HG03432 (cell line): ENCODE measurements around the gene NR1I2.

ENCODE experiments used
- ATAC-seq: cut with Tn5 transposase; IDR thresholded peaks from one replicate; pipeline ENCODE4 v1.9.1; 2021; ENCODE audit warnings: mild to moderate bottlenecking, moderate library complexity; ENCODE audit not compliant: unreplicated experiment

The NR1I2 gene

DNA sequence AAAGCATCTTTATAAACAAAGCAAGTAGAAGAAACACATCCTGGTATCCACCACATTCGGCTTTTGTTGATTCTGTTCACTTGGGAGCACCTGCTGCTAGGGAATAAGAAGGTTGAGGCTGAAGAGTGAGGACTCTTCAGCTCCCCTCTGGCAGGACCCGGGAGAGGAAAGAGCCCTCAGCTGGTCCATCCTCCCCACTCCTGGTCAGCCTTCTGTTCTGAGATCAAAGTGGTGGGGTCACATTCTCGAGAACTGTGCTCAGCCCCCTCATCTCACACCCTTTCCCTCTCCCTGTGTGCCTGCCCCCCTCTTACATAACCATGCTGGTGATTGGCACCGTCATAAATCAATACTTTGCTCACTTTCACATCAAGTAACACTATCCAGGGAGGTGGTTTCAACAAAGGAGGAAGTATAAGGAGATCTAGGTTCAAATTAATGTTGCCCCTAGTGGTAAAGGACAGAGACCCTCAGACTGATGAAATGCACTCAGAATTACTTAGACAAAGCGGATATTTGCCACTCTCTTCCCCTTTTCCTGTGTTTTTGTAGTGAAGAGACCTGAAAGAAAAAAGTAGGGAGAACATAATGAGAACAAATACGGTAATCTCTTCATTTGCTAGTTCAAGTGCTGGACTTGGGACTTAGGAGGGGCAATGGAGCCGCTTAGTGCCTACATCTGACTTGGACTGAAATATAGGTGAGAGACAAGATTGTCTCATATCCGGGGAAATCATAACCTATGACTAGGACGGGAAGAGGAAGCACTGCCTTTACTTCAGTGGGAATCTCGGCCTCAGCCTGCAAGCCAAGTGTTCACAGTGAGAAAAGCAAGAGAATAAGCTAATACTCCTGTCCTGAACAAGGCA lies at the start of gene NR1I2:
Gene NR1I2 (plus strand): TSS at position 772 of the 869 bp plus-strand sequence.
- ATAC-seq: no peak

DNA sequence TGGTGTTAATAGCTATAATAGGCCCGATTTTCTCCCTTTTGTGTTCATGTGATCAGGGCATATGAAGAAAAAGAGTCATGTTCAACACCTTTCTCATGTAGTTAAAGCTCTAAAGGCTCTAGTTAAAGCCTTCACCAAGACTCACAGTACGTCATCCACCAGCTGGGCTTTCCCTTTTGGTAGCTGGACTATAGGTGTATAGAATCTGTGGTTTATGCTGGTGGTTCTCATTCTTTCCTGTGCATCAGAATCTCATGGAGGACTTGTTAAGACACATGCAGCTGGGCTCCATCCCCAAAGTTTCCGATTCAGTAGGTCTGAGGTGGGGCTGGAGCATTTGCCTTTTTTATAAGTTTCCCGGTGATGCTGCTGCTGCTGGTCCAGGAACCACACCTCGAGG lies 48.1 kb upstream of the NR1I2 start:
- ATAC-seq: no peak

DNA sequence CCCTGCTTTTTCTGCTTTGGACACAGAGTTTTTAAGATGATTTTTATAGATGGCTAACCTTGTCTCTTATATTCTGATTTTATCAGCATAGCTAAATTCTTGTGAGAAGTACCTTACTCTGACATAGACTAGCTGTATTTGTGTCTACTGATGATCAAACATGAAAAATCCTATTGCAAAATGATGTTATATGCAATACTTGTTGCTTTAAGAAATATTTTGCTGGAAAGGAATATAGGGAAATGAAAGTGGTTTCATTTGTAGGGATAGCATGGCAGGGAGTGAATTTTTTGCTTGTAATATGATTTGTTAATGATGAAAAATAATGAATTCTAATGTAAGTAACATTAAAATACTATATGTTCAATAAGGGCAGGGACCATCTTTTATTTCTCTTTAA lies 43.2 kb upstream of the NR1I2 start:
- ATAC-seq: no peak

DNA sequence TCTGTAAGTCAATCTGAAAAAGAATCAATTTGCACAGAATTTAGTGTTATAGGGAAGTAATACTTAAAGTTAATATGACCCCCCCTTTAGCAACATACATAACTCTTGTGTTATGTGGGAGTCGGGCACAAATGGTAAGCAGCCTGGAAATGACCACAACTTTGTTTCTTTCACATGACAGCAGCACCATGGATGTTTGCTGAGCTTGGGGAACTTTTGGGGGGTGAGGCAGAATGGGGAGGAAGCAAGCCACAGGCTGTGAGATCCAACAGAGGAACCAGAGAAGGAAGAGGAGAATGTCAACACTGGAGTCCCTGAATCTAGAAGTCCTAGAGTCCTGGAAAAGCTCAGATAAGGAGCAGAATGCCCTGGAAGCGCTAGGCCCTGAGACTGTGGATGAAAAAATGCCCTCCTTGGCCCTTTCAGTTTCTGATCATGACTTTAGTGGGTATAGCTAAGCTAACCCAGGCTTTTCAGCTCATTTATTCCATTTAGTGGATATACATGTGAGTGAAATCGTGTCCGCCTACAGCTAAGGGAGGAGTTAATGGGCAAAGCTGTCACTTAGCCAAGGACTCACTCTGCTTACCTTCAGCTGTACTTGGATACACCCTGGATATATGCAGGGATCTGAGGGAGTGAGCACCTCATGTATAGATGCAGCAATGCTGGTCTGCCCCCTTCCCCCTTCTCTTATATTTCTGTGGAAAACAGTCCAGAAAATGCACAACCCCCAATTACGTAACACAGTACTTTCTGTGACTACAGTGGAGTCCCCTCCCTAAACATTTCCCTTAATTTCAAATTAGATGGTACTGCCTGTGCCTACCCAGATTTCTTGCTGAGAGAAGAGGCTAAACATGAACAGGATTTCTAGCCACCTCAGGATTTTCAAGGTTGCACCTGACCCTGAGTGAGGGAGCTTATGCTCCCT lies 40.0 kb upstream of the NR1I2 start:
- ATAC-seq: no peak

DNA sequence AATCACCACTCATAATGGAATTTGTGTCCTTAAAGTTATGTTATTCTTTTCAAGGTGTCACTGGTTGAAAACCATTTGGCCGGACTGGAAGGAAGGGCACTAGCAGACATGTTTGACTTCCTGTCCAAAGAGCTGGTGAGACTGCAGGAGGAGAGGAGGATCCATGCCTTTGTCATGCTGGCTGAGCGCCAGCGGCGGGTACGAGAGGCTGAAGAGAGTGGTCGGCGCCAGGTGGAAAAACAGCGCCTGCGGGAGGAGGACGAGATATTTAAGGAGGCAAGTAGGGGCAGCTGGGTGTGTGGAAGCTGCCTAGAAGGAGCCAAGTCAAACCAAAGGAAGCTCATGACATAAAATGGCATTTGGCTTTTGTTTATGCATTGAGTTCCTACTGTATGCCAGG lies 38.0 kb upstream of the NR1I2 start:
- no peak for ATAC-seq

DNA sequence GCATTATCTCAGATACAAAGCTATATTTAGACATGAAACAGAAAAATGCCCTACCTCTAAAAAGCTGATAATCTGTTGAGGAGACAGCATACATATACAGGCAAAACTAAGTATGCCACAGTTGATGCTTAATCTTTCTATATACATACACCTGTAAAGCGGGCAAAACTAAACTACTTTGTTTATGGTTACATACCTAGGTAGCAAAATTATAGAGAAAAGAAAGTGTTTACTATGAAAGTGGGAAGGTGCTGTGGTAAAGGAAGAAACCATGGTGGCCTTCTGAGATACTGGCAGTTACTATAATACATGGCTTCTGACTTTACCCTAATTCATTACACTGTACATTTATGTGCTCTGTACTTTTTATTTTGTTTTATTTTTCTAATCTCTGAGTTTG lies 36.0 kb upstream of the NR1I2 start:
- no peak for ATAC-seq

DNA sequence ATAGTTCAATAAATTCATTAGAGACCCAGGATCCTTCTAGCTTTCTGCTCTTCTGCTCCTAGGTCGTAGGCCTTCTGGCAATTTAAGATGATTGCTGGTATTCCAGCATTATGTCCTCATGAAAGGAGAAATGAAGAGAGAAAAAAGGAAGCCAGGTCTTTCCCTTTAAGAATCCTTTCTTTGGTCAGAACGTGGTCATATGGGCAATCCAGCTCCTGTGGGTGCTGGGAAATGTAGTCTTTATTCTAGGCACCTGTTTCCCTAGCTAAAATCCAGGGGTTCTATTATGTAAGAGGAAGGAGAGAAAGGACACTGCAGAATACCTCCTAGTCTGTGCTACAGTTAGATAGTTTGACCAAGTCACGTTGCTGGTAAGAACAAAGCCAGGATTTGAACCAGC lies 35.5 kb upstream of the NR1I2 start:
- no peak for ATAC-seq

DNA sequence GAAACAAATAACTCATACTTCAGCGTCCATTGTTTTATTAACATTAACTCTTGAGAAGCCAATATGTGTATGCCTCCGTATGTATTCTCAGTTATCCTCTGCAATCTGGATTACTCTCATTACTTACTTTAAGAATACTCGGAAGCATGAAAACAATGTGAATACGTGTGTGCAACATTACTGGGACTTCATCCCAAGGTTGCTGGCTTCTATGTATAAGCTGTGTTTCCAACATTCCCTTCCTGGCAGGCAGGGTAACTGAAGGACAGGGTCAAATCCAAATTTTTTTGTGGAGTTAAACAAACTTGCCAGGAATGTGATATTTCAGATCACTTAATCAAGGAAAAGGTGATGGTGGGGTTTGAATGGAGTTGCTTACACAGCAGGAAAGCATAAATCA lies 34.5 kb upstream of the NR1I2 start:
- no peak for ATAC-seq

DNA sequence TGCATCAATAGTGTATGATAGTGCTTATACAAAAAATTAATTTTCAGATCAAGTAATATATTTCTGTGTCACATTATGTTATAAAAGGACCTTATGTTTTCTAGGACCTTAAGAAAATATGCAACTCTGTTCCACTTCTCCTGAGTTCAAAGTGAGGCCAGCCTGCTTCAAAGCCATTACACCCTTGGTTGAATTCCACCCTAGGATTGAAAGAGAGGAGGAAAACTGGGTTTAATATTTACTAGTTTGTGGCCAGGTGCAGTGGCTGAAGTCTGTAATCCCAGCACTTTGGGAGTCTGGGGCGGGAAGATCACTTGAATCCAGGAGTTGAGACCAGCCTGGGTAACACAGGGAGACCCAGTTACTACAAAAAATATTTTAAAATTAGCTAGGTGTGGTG lies 32.9 kb upstream of the NR1I2 start:
- no peak for ATAC-seq

DNA sequence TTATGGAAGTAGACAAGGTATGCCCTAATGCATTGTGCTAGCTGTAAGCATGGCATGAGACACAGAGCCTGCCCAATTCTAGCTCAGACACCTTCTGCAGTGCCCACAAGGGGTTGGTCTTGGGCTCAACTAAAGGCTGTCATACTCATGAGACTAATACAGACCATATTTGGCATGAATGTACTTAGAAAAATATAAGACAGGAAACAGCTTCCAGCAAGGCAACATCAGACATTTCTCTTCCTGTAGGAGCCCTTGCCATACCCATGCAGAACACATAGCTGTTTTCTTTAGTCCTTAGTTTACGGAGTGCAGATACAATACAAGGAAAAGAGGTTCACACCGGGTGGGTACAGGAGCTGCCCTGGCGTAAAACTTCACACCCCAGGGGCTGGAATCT lies 30.5 kb upstream of the NR1I2 start:
- ATAC-seq: no peak

DNA sequence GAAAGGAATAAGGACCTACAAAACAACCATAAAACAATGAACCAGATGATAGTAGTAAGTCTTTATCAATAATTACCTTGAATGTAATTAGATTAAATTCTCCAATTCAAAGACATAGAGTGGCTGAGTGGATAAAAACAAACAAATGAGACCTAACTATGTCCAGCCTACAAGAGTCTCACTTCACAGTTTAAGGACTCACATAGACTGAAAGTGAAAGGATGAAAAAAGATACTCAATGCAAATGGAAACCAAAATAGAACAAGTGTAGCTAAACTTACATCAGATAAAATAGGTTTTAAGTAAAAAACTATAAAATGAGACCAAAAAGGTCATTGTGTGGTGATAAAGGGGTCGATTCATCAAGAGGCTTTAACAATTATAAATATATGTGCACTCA lies 21.9 kb upstream of the NR1I2 start:
- peak; percentile 93 for ATAC-seq

DNA sequence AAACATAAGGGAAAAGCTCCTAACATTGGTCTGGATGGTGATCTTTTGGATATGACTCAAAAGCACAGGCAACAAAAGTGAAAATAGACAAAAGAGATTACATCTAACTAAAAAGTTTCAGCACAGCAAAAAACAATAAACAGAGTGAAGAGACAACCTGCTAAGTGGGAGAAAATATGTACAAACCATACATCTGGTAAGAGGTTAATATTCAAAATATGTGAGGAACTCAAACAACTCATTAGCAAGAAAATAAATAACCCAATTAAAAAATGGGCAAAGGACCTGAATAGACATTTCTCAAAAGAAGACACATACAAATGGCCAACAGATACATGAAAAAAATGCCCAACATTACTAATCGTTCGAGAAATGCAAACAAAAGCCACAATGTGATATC lies 19.0 kb upstream of the NR1I2 start:
- no peak for ATAC-seq

DNA sequence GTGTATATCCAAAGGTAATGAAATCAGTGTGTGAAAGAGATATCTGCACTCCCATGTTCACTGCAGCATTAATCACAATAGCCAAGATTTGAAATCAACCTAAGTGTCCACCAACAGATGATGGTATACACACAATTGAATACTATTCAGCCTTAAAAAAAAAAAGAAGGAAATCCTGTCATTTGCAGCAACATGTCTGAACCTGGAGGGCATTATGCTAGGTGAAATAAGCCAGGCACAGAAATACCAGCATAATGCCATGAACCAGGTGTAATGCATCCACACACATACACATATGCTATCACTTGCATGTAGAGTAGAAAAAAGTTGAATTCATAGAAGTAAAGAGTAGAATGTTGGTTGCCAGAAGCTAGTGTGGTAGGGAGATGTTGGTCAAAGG lies 18.4 kb upstream of the NR1I2 start:
- no peak for ATAC-seq

DNA sequence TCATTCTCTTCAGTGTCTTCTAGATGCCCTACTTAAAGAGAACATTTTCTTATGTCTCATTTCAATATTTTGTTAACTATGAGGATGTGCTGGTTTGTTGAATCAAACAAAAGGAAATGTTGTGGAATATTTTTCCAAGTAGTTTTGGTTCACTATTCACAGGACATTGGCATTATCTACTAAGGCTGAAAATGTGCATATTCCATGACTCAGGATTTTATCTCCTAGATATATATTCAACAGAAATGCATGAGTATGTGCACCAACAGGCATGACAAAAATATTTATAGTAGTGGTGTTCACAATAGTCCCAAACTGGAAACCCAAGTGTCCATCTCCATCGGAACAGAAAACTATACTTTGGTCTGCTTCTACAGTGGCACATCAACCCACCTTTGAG lies 16.7 kb upstream of the NR1I2 start:
- ATAC-seq: no peak

DNA sequence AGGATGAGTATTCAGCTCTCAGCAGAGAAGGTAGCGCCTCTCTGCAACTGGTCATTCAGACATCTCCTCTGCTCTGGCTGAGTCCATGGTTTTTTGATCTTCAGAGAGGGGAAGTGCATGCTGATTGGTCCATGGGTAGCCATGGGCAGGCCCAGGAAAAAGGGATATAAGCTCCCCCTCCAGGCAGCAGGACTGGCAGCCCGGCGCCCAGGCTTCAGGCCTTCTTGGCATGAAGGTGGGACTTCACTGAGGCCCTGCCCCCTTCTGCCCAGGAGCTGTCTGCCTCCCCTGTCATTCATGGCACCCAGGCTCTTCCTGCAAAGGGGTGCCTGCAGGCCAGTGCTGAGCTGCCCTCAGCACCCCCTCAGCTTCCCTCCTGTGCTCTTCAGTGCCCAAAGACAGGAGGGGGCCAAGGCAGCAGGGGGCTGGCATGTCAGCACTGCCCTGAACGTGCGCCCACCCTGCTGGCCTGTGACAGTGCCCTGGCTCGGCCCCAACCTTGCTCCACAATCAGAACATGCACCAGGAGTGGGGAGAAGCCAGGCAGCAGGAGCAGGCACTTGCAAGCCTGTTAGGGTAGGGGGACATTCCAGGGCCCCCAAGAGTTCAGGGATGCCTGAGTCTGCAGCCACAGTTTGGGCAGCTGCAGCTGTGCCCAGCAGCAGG lies 13.8 kb upstream of the NR1I2 start:
- no peak for ATAC-seq

DNA sequence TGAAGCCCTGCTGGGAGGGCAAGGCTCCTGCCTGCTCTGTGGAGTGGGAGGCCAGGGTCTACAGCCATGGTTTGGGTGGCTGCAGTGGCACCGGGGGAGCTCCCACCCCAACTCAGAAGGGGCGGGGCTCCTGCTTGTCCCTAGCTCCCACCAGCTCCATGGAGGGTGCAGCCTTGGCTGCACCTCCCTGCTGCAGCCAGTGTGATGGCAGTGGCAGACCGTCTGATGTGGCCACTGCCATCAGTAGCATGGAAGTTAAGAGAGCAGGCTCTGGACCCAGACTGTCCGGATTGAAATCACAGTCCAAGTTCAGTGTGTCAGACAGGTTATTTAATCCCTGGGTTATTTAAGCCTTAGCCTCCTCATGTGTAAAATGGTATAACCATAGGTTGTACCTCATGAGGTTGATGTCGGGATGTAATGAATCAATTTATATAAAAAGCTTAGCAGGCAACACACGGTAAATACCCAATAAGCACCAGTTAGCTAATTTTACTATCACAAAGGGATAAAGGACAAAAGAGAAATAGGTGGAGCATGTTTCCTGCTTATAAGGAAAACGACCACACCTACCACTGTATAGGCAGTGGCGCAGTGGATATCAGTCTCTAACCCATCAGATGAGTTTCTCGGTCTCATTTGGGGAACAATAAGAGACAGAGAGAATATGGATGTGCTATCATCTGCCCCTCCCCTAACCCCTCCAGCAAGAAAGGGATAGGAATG lies 13.1 kb upstream of the NR1I2 start:
- ATAC-seq: no peak

DNA sequence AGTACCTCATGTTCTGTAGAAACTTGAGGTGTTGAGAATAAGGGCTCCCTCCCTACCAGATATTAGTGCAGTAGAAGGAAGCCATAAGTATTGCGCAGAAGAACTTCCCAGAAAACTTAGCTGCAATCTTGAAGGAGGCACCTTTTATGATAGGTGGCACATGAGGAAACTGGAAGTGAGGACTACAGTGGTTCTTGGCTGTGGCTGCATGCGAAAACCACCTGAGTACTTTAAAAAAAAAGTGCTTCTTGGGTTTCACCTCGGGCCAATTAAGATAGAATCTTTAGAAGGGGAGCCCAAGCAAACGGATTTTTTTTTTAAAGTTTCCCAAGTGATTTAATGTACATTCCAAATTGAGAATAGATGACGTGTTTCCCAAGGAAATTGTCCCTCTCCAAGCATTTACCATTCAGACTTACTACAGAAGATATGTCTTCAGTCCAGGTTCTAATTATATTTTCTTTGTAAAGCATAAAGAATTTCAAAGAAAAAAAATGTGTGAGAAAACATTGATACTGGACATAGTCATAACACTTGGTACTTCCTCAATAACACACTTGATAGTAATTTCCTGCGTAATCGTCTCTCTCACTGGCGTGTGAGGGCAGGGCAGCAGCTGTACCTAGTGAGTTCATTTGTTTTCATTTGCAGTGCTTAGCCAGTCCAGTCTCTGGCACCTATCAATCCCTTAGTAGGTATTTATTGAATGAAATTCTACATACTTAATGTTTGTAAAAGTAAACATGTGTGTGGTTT lies 12.3 kb upstream of the NR1I2 start:
- no peak for ATAC-seq

DNA sequence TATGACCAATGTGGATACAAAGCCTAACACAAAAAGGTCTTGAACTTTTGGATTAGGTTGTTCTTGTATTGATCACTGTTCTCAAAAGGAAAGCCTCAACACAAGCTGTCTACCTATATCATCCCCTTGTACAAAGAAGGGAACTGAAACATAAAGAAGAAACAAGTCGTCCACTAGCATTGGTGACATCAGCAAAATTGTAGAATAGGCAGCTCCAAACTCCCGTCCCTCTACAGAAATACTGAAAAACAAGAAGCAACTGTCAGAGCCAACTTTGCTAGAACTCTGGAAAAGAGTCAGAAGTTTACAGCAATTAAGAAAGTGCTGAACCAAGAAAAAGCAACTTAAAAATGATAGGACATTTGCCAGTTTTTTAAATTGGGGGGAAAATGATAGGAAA lies 7.5 kb upstream of the NR1I2 start:
- peak; percentile 94 for ATAC-seq

DNA sequence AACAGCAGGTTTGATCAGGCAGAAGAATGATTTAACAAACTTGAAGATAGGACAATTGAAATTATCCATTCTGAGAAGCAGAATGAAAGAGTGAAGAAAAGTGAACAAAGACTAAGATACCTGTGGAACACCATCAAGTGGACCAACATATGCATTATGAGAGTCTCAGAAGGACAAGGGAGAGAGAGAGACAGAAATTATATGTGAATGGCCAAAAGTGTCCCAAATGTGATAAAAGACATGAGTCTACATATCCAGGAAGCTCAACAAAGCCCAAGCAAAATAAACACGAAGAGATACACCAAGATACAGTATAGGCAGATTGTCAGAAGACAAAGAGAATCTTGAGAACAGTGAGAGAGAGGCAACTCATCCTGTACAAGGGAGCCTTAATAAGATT lies 5.6 kb upstream of the NR1I2 start:
- no peak for ATAC-seq

DNA sequence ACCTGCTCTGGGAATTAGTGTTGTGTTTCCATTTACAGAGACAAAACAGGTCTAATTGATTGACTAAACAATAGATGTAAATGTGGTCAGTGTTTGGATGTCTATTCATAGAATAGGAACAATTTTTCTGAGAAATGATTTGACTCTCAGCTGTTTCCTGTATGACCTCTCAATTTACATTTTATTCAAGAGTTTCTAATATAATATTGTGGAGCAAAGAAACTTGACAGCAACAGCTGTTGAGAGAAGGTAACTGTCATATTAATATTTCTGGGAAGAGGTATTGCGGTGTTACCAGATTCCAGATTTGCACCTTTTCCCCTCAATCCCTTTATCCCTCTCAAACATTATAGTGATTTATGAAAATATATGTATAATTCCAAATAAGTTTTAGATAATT lies 3.7 kb upstream of the NR1I2 start:
- ATAC-seq: no peak
